ENCODE measurements around the gene IGF2. TPM values are rescaled to one million over a fixed set of nuclear protein-coding genes. Genes with fewer than 3 reads are reported as not detected.

Gene IGF2
- total and polyA plus RNA-seq, 8 donors, result 3.8 to 164 (median 10.8) TPM

DNA sequence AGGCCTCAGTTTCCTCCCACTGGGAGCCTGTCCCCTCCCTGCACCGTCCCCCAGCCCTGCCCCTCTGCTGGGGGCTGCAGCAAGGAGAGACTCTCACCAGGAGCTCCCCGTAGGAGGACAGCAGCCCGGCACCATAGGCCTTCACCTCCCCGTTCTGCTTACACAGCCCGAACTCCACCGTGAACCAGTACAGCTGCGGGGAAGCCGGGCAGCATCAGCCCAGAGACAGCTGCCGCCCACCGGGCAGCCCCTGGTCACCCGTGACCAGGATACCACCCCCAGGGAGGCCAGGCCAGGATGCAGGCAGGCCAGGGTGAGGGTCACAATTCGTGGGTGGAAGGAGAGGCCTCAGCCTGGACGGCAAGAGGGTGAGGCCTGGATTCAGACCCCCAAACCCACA lies 26.4 kb upstream of the IGF2 start:
- Histone ChIP-seq H3K4me3 (no peak overlapping the region), H3K4me1 (peaks cover 5 to 13% (median 9%) of the 10 kb centered on the region in 4 donors), H3K27ac (no peak overlapping the region), H3K9me3 (no peaks in the 10 kb centered on the region), H3K36me3 (no peaks in the 10 kb centered on the region), H3K27me3 (peaks cover 2 to 93% (median 37%) of the 10 kb centered on the region in 3 donors)
- no peak for TF ChIP-seq POLR2AphosphoS5 (IDR thresholded peaks at IDR 0.05)
- TF ChIP-seq POLR2A (IDR thresholded peaks at IDR 0.05), result no peak
- TF ChIP-seq, protein P1, sequence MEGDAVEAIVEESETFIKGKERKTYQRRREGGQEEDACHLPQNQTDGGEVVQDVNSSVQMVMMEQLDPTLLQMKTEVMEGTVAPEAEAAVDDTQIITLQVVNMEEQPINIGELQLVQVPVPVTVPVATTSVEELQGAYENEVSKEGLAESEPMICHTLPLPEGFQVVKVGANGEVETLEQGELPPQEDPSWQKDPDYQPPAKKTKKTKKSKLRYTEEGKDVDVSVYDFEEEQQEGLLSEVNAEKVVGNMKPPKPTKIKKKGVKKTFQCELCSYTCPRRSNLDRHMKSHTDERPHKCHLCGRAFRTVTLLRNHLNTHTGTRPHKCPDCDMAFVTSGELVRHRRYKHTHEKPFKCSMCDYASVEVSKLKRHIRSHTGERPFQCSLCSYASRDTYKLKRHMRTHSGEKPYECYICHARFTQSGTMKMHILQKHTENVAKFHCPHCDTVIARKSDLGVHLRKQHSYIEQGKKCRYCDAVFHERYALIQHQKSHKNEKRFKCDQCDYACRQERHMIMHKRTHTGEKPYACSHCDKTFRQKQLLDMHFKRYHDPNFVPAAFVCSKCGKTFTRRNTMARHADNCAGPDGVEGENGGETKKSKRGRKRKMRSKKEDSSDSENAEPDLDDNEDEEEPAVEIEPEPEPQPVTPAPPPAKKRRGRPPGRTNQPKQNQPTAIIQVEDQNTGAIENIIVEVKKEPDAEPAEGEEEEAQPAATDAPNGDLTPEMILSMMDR (IDR thresholded peaks at IDR 0.05), result no peak
- intact Hi-C loops (cut with DNase I; ENCODE audit: low total_unique reads), result no loop called here
- no peak for DNase-seq
- 79 to 85% (median 82%) methylated on average over 4 to 13 of the region's 13 CpGs for WGBS, 5 donors

DNA sequence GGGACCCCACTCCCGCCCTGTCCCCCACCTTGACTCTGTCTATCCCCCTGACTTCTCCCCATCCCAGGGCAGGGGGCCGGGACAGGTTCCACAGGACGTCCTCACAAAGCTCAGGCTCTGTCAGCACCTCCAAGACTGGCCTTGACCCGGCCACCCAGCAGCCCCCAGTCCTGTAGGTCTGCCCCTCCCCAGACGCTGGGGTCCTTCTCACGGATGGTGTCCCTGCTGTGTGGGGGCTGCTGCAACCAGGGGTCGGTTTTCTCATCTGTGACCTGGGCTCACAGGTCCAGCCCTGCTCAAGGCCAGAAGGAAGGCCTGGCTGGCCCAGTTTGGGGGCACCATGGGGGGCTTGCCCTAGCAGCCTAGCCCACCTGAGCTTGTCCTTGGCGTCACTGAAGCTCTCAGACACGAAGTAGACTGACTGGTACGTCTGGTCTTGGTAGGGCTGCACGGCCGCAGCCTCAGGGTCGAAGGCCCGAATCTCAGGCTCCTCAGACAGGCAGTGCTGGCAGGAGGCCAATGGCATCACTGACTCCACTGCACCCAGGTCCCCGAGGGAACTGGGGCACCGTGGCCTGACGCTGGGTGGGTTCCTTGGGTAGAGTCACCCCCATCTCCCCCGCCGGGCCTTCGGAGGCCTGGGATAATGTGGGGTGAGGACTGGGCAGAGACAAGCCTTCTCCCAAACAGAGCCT lies 25.8 kb upstream of the IGF2 start:
- Histone ChIP-seq H3K27me3 (peaks cover 2 to 95% (median 37%) of the 10 kb centered on the region in 3 donors), H3K4me1 (peaks cover 5 to 13% (median 9%) of the 10 kb centered on the region in 4 donors)
- intact Hi-C loops (cut with DNase I; ENCODE audit: low total_unique reads), result no loop called here

DNA sequence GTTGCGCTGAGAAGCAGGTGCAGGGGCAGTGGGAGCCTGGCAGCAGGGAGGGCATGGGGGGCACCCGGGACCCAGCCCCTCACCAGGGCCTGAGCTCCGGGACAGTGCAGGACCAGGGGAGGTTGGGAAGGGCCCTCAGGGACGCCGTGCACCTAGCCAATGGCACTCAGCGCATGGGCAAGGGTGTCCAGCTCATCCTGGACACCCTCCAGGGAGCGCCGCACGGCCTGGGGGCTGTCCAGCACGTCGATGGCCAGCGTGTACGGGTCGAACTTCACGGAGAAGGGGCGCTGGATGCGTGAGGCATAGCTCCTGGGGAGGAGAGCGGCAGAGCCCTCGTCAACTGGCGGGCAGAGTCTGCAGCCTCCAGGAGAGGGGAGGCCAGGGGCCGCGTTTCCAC lies 24.9 kb upstream of the IGF2 start:
- H3K27ac ChIP-seq, result no peak overlapping the region
- TF ChIP-seq POLR2A (IDR thresholded peaks at IDR 0.05), result no peak
- no peak for TF ChIP-seq POLR2AphosphoS5 (IDR thresholded peaks at IDR 0.05)
- H3K4me3 ChIP-seq, result no peak overlapping the region
- H3K9me3 ChIP-seq, result no peaks in the 10 kb centered on the region
- peaks cover 2 to 95% (median 40%) of the 10 kb centered on the region in 3 donors for H3K27me3 ChIP-seq
- H3K4me1 ChIP-seq, result peaks cover 5 to 13% (median 9%) of the 10 kb centered on the region in 4 donors
- intact Hi-C loops (cut with DNase I; ENCODE audit: low total_unique reads), result no loop called here
- no peak for DNase-seq
- 86 to 95% (median 89%) methylated on average over 12 to 22 of the region's 22 CpGs for WGBS, 5 donors
- no peaks in the 10 kb centered on the region for H3K36me3 ChIP-seq

More for the DNA sequence above, 25.8 kb upstream of the IGF2 start:
- TF ChIP-seq, protein P1 (IDR thresholded peaks at IDR 0.05), result no peak
- no peak for TF ChIP-seq POLR2AphosphoS5 (IDR thresholded peaks at IDR 0.05)
- TF ChIP-seq POLR2A (IDR thresholded peaks at IDR 0.05), result no peak
- TF ChIP-seq EP300 (IDR thresholded peaks at IDR 0.05), result no peak
- WGBS, 5 donors, result 63 to 76% (median 68%) methylated on average over 11 to 20 of the region's 20 CpGs
- Histone ChIP-seq H3K4me3 (no peak overlapping the region), H3K36me3 (no peaks in the 10 kb centered on the region), H3K27ac (no peak overlapping the region), H3K9me3 (no peaks in the 10 kb centered on the region)
- DNase-seq, result no peak

DNA sequence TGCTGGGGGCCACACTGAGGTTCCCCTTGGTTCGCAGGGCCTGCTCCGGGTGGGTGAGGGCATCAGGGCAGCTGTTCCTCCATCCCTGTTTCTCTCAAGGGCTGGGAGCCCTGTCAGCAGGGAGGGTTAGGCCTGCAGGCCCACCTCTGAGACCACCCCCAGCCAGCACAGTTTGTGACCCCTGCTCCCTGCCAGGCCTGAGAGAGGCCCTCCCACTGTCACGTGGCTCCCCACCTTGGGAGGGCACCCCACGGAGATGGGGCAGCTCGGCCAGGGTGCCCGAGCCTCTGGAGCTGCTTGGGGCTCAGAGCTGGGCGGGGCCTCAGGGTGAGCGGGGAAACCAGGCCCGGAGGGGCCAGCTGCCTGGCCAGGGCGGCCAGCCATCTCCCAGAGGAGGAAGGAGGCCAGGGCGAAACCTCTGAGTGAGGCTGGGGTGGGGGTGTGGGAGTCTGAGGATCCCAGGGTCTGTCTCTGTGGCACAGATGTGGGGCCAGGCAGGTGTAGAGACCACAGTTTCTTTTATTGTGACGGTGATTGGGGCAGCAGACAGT lies 24.3 kb upstream of the IGF2 start:
- no peak for DNase-seq
- H3K4me3 ChIP-seq, result no peak overlapping the region
- H3K27ac ChIP-seq, result no peak overlapping the region
- H3K4me1 ChIP-seq, result peaks cover 5 to 13% (median 9%) of the 10 kb centered on the region in 4 donors
- WGBS, 5 donors, result 61 to 72% (median 64%) methylated on average over 12 of the region's 12 CpGs
- TF ChIP-seq POLR2A (IDR thresholded peaks at IDR 0.05) (no peak), POLR2AphosphoS5 (IDR thresholded peaks at IDR 0.05) (no peak), EP300 (IDR thresholded peaks at IDR 0.05) (no peak)
- TF ChIP-seq, protein P1 (IDR thresholded peaks at IDR 0.05), result no peak
- intact Hi-C loops (cut with DNase I; ENCODE audit: low total_unique reads), result no loop called here
- no peaks in the 10 kb centered on the region for H3K36me3 ChIP-seq
- peaks cover 2 to 93% (median 37%) of the 10 kb centered on the region in 3 donors for H3K27me3 ChIP-seq
- no peaks in the 10 kb centered on the region for H3K9me3 ChIP-seq
